ENCODE results near the gene CLBA1.
"Not testable (repeated sequence)": the region's sequence is repeated elsewhere in the genome, so short reads cannot be mapped to it uniquely, and the experiment has no call there.

The CLBA1 gene

GRCh38 chr14:105023791-105024480 is 38.3 kb downstream of the CLBA1 start:
- DNase-seq: peak; percentile 50

GRCh38 chr14:105025429-105025828 is 39.8 kb downstream of the CLBA1 start:
- no peak for DNase-seq

GRCh38 chr14:105026033-105026785 is 40.6 kb downstream of the CLBA1 start:
- DNase-seq: peak; percentile 40

- DNase-seq: peak; percentile 55
Observed at GRCh38 chr14:105026802-105027563, 41.4 kb downstream of the CLBA1 start.

- not testable (repeated sequence) for DNase-seq
Observed at GRCh38 chr14:105027718-105028117, 42.1 kb downstream of the CLBA1 start.

GRCh38 chr14:105028251-105028927 is 42.8 kb downstream of the CLBA1 start:
- DNase-seq: no peak

- no peak for DNase-seq
Observed at GRCh38 chr14:105029402-105029801, 43.8 kb downstream of the CLBA1 start.

- no peak for DNase-seq
Observed at GRCh38 chr14:105030194-105030593, 44.6 kb downstream of the CLBA1 start.

GRCh38 chr14:105030836-105031396 is 45.3 kb downstream of the CLBA1 start:
- no peak for DNase-seq

- not testable (repeated sequence) for DNase-seq
Observed at GRCh38 chr14:105032451-105032901, 46.9 kb downstream of the CLBA1 start.

GRCh38 chr14:105033412-105033900 is 47.9 kb downstream of the CLBA1 start:
- DNase-seq: not testable (repeated sequence)

- DNase-seq: no peak
Observed at GRCh38 chr14:105034315-105035039, 48.9 kb downstream of the CLBA1 start.

- not testable (repeated sequence) for DNase-seq
Observed at GRCh38 chr14:105035616-105036015, 50.0 kb downstream of the CLBA1 start.

- DNase-seq: no peak
Observed at GRCh38 chr14:105039458-105040205, 54.0 kb downstream of the CLBA1 start.

GRCh38 chr14:105041841-105042765 is 56.5 kb downstream of the CLBA1 start:
- DNase-seq: no peak

- no peak for DNase-seq
Observed at GRCh38 chr14:105042813-105043212, 57.2 kb downstream of the CLBA1 start.

GRCh38 chr14:105043641-105044040 is 58.1 kb downstream of the CLBA1 start:
- DNase-seq: no peak

Measured in fibroblast of skin of scalp (primary cell).